Right lobe of liver (tissue), 4 donors: ENCODE measurements around the gene CCNL1.

Experiments used
- POLR2A ChIP-seq: fragments of 450-650 bp; IDR thresholded peaks from one replicate; pipeline ENCODE4 v1.6.1; 2017; ENCODE audit warnings: antibody characterized with exemption, mild to moderate bottlenecking
- TF ChIP-seq, protein P1 (sequence below), 4 donors: fragments of 200-600 bp in 3 of 4; fragments of 450-650 bp in 1 of 4; IDR thresholded peaks; one replicate each; pipeline versions ENCODE4 v1.5.1 to v1.8.0; 2016 to 2022; ENCODE audit warnings: antibody characterized with exemption in 4 of 4, mild to moderate bottlenecking in 2 of 4
- donor health status: DM: no; HTN: no; CAD: no.
- donor health status: DM: no; HTN: no; CAD: no.
- donor health status: DM: no; HTN: yes; CAD: no.

DNA sequence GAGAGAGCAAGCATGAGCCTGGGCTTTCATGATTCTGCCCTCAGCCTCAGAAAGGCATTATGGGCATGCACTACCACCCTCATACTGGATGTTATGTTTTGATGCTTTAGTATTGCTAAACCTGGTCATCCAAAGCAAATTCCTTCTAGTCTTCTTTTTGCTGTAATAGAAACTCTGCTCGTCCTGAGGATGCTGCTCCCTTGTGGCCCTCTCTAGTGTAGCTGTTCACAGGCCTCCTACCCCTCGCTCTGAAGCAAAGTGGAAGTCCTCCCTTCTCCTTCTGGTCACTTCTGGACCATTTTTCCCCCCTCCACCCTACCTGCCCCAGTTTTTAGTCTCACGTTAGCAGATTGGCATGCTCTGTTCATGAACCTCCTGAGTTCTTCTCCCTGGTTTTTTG is 22.9 kb upstream of the CCNL1 start:
- TF ChIP-seq, protein P1, sequence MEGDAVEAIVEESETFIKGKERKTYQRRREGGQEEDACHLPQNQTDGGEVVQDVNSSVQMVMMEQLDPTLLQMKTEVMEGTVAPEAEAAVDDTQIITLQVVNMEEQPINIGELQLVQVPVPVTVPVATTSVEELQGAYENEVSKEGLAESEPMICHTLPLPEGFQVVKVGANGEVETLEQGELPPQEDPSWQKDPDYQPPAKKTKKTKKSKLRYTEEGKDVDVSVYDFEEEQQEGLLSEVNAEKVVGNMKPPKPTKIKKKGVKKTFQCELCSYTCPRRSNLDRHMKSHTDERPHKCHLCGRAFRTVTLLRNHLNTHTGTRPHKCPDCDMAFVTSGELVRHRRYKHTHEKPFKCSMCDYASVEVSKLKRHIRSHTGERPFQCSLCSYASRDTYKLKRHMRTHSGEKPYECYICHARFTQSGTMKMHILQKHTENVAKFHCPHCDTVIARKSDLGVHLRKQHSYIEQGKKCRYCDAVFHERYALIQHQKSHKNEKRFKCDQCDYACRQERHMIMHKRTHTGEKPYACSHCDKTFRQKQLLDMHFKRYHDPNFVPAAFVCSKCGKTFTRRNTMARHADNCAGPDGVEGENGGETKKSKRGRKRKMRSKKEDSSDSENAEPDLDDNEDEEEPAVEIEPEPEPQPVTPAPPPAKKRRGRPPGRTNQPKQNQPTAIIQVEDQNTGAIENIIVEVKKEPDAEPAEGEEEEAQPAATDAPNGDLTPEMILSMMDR (IDR thresholded peaks at IDR 0.05), result no peak
- TF ChIP-seq POLR2A, result no peak
